Fibroblast of villous mesenchyme (primary cell): Measurements from ENCODE around the gene EFCAB11. TPM values are rescaled to one million over a fixed set of nuclear protein-coding genes. Genes with fewer than 3 reads are reported as not detected.

Experiments used
- DNase-seq: peaks from one replicate; pipeline ENCODE4 v3.0.0-alpha.2; 2010; ENCODE audit warnings: low read depth
- H3K4me3 ChIP-seq: 2 replicates; pipeline ENCODE4 v1.5.1; 2011; ENCODE audit warnings: low read depth, mild to moderate bottlenecking, low read length
- total RNA-seq: library from RNA; depleted of rRNA; stranded (reverse); fragments of >200 nt; gene quantifications from 2 replicates; pipeline ENCODE4 v1.2.3, GENCODE V29; 2012
- TF ChIP-seq, protein P1 (sequence below): IDR thresholded peaks from 2 replicates; pipeline ENCODE4 v1.5.1; 2012; ENCODE audit warnings: low read depth, mild to moderate bottlenecking, low read length; ENCODE audit not compliant: insufficient read depth

The EFCAB11 gene
- total RNA-seq, 1 donor = 5.2 TPM

DNA sequence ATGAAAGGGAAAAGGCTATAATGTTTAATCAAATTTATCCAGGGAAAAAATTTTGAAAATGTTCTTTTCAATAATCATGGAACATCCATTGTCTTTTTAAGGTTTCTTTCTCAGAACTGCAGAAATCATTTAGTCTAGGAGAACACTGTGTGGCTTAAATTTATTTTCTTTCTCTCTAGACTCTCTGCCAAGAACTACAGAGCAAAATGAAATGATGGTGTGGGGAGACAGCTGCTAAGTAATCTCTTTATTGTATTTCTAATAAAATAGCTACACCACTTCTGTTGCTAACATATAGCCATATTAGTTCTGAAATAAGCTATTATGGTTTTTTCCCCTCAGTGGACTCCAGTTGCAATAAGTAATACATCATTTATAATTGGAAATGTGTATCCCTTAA is 120.9 kb downstream of the EFCAB11 start:
- TF ChIP-seq, protein P1, sequence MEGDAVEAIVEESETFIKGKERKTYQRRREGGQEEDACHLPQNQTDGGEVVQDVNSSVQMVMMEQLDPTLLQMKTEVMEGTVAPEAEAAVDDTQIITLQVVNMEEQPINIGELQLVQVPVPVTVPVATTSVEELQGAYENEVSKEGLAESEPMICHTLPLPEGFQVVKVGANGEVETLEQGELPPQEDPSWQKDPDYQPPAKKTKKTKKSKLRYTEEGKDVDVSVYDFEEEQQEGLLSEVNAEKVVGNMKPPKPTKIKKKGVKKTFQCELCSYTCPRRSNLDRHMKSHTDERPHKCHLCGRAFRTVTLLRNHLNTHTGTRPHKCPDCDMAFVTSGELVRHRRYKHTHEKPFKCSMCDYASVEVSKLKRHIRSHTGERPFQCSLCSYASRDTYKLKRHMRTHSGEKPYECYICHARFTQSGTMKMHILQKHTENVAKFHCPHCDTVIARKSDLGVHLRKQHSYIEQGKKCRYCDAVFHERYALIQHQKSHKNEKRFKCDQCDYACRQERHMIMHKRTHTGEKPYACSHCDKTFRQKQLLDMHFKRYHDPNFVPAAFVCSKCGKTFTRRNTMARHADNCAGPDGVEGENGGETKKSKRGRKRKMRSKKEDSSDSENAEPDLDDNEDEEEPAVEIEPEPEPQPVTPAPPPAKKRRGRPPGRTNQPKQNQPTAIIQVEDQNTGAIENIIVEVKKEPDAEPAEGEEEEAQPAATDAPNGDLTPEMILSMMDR = no peak
- no peak for DNase-seq
- no peak overlapping the region for H3K4me3 ChIP-seq

DNA sequence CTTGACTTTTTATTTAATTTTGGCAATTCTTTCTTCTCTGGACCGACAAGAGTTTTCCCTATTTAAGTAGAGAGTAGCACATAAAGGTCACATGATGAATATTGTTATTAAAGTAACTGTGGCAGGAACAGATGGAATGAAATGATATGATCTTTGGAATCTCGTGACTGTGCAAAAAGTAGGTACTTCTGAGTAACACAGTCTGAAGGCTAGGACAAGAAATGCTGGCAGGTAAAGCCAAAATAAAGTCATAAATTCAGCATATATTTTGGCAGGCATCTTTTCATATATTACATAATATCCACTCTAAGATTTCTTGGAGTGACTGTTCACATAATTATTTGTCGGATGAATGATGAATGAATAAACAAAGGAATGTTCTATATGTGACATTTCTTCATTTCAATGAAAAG is 121.4 kb downstream of the EFCAB11 start:
- DNase-seq = no peak
- H3K4me3 ChIP-seq = no peak overlapping the region
- TF ChIP-seq, protein P1 = no peak

- DNase-seq = peak; percentile 86
- no peak overlapping the region for H3K4me3 ChIP-seq
- TF ChIP-seq, protein P1 = no peak
Measured at GRCh38 chr14:89828471-89829165, 125.9 kb downstream of the EFCAB11 start.

DNA sequence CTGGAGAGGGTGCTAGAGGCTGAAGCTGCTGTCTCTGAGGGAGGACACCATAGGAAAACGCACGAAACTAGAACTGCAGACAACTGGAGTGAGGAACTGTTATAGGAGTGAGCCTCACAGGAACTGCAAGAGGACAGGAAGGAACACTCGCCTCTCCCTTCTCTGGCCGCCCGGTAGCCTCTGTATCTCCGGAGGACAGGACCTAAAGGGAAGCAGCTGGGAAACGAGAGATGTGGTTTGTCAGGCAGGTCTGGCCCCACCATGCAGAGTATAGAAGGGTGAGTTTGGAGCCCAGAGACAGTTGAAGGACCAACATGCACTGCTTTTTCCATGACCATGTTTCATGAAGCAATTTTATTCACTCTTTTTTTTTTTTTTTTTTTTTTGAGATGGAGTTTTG is 127.3 kb downstream of the EFCAB11 start:
- H3K4me3 ChIP-seq = no peak overlapping the region
- TF ChIP-seq, protein P1 = no peak
- DNase-seq = no peak

DNA sequence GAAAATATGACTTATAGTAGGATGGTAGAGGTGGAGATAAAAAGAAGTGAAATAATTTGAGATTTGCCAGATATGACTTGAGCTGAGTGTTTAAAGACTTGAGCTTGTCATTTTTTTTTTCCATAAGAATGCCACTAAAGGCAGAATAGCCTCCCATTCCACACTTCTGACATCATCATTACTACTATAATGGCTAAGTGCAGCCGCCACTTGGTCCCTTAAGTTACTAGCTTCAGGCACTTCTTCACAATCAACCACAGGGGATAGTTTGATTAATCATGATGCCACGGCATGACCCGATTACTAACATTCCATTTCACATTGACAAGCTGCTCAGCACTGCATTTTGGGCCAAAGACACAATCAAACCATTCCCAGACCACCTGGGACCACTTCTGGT is 127.9 kb downstream of the EFCAB11 start:
- no peak for DNase-seq
- no peak overlapping the region for H3K4me3 ChIP-seq
- TF ChIP-seq, protein P1 = no peak

DNA sequence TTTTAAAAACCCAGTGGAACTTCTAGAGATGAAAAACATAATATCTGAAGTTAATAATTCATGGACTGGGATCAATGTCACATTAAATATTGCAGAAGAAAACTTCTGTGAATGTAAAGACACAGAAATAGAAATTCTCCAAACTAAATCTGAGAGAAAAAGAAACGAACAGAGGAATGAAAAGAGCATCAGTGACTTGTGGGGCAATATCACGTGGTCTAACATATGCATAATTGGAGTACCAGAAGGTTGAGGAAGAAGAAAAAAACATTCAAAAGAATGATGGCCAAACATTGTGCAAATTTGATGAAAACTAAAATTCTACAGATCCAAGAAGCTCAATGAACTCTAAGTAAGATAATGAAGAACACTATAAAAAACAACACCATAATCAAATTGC is 130.8 kb downstream of the EFCAB11 start:
- TF ChIP-seq, protein P1 = no peak
- no peak overlapping the region for H3K4me3 ChIP-seq
- no peak for DNase-seq

DNA sequence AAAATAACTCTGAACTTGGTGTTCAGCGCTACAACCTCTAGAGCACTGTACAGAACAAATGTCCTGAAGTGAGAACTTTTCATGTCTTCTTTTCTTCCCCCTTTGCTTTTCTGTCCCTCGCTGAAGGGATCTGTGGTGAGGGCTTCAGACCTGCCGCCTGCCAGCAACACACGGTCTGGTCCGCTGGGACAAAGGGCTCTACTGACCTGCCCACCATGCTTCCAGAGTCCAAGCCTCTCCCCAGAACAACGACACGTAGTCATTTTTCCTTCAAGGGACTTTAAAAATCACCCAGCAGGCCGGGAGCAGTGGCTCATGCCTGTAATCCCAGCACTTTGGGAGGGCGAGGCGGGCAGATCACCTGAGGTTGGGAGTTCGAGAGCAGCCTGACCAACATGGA is 140.4 kb downstream of the EFCAB11 start:
- peak overlapping the region; percentile 16 for H3K4me3 ChIP-seq
- TF ChIP-seq, protein P1 = no peak
- no peak for DNase-seq
